LoVo (cell line): ENCODE results near the gene INTU.
"Not testable (repeated sequence)": the region's sequence is repeated elsewhere in the genome, so short reads cannot be mapped to it uniquely, and the experiment has no call there.

Experiments
- DNase-seq: peaks from one replicate; pipeline ENCODE4 v3.0.0-alpha.2; 2016; ENCODE audit warnings: low spot score

Gene INTU

DNA sequence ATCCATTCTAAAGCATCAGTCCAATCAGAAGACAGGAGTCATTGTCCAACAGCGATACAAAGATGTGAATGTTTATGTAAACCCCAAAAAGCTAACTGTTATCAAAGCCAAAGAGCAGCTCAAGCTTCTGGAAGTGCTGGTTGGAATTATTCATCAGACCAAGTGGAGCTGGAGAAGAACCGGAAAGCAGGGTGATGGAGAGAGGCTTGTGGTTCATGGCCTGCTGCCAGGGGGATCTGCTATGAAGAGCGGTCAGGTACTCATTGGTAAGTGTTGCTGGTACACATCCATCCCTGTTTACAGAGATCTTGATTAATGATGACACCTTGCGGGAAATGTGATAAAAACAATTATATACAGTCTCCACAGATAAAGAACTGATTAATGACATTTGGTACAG lies 11.0 kb downstream of the INTU start:
- no peak for DNase-seq

DNA sequence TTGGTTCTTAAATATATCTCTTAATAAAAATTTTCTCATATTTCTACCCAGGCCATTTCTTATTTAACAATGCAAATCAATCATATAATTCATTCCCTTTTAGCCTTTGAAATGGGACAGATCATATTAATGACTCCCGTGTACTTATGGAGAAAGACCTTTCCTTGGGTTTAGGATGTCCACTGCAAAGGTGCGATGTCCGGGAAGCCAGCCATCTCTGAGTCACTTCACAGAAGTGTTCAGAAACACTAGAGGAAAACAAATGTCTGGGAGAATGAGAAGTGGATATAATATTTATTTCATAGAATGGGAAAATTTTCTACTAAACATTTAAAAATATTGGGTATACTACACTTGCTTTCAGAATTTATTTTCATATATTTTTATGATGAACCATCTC lies 15.3 kb downstream of the INTU start:
- DNase-seq = no peak

DNA sequence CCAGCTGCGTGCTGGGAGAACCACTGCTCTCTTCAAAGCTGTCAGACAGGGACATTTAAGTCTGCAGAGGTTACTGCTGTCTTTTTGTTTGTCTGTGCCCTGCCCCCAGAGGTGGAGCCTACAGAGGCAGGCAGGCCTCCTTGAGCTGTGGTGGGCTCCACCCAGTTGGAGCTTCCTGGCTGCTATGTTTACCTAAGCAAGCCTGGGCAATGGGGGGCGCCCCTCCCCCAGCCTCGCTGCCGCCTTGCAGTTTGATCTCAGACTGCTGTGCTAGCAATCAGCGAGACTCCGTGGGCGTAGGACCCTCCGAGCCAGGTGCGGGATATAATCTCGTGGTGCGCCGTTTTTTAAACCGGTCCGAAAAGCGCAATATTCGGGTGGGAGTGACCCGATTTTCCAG lies 22.8 kb downstream of the INTU start:
- not testable (repeated sequence) for DNase-seq

DNA sequence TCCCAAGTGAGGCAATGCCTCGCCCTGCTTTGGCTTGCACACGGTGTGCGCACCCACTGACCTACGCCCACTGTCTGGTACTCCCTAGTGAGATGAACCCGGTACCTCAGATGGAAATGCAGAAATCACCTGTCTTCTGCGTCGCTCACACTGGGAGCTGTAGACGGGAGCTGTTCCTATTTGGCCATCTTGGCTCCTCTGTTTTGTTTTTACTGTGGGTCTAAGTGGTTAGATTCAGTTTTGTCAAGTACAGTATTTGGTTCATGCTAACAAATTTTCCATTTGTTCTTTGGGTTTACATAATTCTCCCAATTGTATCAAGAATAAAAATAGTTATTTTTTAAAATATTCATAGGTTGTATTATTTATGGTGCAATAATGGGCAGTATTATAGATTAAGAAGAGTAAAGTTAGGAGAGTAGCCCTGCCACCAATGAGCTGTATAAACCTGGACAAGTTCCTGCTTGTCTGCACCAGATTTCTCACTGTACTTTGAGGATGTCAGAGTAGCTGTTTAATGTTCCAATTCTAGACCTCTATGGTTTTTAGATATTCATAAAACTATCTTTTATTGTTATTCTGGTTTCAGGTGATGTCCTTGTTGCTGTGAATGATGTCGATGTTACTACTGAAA lies 23.4 kb downstream of the INTU start:
- no peak for DNase-seq

DNA sequence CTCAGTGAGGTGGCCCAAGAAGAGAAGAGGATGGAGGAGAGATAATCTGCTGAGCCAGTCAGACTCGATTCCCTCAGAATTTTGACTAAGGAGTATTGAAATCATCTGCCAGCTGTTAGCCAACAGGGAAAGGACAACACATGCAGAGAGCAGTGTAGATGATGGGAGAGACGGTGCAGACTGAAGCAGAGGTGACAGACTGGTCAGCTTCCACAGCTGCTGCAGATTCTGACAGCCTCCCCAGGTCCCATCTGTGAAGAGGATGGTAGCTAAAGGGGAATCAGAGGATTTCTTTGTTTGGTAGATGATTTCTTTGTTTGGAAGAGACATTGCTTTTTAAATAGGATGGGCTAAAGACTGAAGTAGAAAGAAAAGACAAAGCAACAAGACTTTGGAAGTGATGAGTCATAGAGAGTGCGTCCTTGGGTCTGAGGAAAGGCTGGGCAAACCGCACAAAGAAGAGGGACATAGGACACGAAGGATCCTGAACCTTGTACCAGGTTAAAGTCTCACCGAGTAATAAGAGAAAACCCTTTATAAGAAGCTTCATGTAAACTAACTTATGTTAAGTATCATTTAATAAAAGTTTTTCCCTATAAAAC lies 27.6 kb downstream of the INTU start:
- no peak for DNase-seq

DNA sequence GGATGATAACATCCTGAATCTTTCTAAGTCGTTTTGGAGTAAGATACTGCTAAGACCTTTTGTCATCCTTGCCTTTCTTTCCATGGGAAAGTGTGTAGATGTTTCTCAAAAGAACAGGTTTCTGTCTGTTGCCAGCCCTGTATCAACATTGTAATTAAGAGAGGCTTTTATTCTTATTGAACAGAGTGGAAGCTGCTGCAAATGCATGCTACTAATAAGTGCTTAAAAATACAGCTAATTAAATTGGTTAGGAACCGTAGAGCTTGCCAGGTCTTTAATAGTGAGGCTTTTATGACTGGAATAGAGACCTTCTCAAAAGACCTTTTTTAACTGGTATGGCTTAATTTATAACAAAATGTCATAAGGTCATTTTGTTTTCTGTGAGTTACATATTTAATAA lies 34.4 kb downstream of the INTU start:
- DNase-seq = no peak

DNA sequence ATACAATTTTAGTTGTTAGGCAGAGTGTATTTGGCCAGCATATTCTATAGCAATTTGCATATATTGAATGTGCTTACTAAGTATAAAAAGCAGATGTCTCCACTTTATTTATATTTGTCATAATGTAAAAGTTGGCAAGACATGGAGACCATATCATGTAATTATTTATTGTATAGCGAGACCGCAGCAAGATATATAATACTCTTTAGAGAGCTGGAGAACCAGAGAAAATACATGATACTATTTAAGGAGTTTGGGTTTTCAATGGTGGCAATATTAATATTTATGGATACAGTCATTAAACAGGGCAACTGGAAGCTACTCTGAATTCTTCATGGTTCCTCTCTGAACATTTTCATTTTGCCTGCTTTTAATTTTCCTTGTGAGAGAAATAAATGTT lies 35.0 kb downstream of the INTU start:
- DNase-seq = no peak

DNA sequence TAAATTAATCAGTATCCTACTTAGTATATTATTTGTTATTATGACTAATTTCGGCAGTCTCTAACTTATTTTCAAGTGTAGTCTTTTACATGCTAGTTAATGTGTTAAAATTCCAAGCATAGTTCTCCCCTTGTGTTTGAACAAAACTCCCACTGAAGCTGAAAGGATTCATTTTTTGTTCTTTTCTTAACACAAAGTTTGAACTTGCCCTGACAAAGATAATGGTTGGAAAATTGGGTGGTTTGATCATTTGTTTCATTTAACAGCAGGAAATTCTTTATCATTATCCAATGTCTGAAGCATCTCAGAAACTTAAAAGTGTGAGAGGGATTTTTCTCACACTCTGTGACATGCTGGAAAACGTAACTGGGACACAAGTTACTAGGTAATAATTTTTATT lies 36.0 kb downstream of the INTU start:
- DNase-seq = no peak

DNA sequence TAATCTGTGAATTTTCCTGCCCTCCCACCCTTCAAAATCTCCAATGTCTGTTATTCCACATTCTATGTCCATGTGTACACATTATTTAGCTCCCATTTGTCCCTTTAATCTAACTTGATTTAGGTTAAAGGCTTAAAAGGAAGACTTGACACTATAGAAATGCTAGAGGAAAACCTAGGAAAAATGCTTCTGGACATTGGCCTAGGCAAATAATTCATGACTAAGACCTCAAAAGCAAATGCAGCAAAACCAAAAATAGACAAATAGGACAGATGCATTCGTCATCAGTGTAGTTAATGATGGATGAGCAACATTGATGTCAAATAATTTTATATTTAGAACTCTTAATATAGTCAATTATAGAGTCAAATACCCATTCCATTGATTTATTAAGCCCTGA lies 36.9 kb downstream of the INTU start:
- DNase-seq = no peak

DNA sequence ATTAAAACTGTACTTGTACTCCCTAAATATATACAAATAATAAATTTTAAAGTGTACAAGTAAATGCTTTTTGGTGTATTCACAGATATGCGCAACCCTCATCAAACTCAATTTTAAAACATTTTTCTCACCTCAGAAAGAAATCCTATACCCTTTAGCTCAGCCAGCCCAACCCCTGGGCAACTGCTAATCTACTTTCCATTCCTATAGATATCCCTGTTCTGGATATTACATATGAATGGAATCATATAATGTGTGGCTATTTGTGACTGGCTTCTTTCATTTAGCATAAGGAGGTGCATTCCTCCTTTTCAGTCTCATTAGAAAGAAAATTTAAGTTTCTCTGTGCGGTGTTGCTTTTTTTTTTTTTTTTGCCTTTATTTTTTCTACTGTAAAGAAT lies 39.4 kb downstream of the INTU start:
- no peak for DNase-seq

DNA sequence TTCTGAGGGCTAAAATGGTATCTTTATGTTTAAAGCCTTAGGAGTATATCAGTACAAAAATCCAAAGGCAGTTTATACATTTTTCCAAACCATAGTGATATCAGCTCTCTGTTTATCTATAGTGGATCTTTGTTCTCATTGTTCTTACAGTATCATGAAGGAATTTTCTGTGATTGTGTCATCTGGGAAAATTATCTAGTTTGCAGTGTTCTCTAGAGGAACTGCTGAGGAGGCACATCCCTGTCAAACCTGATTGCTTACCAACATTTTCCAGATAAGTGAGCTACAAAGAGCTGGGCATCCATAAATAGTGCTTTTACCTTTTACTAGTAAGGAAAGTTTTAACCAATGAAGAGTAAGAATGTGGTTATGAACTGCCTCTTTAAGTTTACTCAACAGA lies 52.5 kb downstream of the INTU start:
- DNase-seq = no peak

DNA sequence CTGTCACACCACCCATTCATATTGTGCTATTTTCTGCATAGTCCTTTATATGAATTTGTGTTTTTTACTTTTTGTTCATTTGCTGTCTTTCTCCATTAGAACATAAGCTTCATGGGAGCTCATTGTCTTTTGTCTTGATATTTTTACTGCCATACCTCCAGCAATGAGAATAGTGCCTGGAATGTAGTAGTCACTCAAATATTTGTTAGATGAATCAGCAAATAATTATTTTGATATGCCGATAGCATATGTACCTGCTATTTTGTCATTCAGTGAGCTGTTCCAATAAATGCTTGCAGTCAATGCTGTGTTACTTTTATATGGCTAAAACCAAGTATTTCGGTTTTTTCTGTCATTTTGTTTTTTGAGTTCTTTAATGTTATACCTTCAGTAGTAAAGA lies 53.9 kb downstream of the INTU start:
- peak; percentile 22 for DNase-seq

DNA sequence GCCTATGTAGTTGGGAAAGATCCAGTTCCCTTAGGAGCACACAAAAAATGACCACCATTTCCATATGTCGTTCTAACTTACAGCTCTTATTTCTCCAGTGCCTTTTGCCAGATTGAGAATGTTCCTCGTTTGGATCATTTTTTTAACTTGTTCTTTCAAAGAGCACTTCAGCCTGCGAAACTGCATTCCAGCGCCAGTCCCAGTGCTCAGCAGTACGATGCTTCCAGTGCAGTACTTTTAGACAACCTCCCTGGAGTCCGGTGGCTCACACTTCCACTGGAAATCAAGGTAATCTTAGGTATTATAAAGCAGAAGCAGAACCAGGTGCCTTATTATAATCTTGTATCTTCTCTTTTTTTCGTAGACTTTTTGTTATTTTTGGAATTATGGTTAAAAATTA lies 54.8 kb downstream of the INTU start:
- DNase-seq = no peak

DNA sequence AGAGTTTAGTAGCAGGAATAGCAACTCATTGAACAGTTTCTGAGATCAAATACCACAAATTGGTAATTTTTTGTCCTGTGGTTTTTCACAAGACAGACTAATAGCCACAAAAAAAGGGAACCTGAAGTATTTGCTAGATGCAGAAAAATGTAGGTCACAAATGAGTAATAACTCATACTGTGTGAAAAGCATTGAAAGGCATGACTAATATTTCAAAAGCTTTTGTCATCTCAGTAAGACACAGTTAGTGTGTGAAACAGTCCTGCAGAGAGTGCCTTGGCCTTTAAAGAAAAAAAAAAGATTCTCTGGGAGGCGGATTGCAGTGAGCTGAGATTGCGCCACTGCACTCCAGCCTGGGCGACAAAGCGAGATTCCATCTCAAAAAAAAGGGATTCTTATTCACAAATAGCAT lies 66.0 kb downstream of the INTU start:
- no peak for DNase-seq

DNA sequence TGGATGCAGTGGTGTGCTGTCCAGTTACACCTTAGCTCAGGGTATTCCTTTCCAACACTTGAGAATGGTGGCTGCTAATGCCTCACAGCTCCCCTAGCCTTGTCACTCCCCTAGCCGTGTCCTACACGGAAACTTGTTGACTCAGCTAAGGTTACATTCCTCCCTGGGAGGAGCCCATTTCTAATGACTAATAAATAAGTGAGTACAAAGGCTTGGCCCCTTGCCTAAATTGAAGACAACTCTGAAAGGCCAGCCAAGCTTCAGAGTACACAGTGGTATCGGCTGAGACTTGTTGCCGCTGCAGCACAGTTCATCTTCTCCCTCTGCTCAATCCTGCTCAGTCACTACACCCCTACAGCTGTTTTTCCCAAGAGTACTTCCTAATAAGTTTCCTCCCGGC lies 76.2 kb downstream of the INTU start:
- DNase-seq = peak; percentile 43

DNA sequence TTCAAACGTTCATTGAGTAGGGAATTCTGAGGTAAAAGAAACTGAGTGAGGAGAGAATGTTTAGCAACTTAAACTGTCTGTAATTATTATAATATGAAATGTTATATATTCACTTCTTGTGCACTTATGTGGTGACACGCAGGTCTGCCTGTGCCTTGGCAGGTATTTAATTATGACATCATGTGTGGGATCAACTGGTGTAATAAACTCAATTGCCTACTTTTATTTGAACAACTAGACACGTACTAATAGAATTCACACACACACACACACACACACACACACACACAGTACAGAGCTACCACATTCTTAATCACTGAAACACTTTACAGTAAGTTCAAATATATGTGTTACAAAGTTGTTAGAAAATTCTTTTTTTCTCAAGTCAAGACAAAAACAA lies 76.7 kb downstream of the INTU start:
- no peak for DNase-seq

DNA sequence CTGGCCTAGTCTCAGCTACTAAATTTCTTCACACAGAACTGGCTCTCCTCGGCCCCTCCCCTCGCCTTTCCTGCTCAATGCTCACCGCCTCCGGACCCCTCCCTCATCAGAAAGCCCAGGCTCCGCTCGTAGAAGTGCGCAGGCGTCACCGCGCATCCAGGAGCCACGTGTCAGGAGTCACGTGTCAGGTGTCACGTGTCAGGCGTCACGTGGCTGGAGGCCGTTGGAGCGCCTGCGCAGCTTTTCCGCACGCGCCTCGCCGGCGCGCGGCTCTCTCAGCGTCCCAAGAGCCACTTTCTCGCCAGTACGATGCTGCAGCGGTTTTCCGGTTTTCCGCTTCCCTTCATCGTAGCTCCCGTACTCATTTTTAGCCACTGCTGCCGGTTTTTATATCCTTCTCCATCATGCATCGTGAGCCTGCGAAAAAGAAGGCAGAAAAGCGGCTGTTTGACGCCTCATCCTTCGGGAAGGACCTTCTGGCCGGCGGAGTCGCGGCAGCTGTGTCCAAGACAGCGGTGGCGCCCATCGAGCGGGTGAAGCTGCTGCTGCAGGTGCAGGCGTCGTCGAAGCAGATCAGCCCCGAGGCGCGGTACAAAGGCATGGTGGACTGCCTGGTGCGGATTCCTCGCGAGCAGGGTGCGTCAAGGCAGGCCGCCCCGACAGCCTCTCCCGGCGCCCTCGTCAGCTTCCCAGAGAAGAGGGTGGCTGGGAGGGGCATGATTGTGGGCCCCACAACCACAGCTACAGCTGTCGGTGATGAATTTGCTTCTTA lies 97.6 kb downstream of the INTU start, which contains the start of gene SLC25A31:
TSS of gene SLC25A31 (plus strand) at position 259 of the 772 bp plus-strand sequence. CDS start at position 405, 146 bp downstream.
- no peak for DNase-seq

DNA sequence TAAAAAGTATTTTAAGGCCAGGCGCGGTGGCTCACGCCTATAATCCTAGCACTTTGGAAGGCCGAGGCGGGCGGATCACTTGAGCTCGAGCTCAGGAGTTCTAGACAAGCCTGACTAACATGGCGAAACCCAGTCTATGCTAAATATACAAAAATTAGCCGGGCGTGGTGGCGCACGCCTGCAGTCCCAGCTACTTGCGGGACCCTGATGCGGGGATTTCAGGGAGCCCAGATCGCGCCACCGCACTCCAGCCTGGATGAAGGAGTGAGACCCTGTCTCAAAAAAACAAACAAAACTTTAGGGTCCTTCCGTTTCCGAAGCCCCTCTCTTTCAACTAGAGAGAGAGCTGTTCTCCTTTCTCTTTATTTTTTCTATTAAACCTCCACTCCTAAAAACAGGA lies 98.6 kb downstream of the INTU start:
- DNase-seq = no peak

DNA sequence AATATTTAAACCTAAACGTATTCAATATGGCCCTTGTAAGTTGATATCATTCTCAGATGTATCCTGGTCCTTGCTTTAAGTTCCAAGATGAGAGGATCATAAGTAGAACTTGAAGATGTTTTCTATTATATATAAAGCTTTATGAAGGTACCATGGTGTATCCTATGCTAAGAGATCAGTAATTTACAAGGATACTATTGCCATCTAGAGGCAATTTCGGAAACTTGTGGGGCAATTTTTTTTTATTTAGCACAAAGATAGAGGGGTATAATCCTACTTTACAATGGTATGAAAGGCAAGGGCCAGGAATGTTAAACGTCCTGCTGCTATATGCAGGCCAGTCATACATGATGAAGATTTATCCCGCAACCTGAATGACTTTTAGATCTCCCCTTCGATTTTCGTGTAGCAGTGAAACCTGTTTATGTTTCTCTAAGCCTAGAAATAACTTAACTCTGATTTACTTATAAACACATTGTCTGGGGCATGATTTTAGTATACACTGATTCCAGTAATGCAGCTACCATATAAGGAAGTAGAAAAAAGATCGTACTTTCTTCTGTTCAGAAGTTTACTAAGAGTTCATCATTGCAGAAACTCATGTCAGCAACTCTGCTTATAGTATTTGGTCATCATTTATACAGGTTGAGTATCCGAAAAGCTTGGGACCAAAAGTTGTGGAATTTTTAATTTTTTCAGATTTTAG lies 100.0 kb downstream of the INTU start:
- peak; percentile 52 for DNase-seq

DNA sequence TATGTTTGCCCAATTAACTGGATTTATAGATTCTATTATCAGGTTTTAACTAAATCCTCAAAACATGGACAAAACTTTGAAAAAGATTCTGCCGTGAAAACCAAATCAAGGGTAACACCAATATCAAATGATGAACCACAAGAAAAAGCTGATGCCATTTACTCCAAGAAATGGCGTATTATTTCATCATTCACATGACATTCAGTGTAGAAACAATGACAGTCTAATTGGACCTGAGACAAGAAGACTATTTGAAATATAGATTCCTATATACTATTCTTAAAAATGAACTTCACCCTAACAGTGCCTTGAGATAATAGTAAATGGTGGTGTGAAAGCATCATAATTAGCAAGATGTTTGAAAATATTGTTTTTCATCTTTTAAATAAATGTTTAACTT lies 102.2 kb downstream of the INTU start:
- no peak for DNase-seq

DNA sequence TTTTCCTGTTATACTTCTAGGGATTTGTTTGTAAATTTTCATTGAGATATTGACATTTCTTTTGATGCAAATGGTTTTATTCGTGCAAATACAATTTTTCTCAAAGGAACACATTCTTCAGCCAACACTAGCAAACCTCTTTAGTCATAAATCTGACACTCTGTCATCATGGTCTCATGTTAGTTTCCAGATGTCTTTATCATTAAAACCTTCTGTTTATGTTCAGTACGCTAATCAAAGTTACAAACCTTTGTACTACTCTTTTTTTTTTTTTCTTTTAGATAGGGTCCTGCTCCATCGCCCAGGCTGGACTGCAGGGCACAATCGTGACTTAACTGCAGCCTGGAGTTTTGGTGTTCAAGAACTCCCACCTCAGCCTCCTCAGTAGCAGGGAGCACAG lies 104.5 kb downstream of the INTU start:
- no peak for DNase-seq

DNA sequence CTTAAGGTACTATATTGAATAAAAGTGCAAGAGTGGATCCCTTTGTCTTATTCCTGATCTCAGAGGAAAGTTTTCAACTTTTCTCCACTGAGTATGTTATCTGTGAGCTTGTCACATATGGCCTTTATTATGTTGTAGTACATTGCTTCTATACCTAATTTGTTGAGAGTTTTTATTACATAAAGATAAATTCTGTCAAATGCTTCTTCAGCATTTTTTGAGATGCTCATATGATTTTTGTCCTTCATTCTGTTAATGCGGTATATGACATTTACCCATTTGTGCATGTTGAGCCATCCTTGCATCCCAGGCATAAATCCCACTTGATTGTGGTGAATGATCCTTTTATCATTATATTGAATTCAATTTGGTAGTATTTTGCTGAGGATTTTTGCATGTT lies 108.5 kb downstream of the INTU start:
- DNase-seq = no peak

DNA sequence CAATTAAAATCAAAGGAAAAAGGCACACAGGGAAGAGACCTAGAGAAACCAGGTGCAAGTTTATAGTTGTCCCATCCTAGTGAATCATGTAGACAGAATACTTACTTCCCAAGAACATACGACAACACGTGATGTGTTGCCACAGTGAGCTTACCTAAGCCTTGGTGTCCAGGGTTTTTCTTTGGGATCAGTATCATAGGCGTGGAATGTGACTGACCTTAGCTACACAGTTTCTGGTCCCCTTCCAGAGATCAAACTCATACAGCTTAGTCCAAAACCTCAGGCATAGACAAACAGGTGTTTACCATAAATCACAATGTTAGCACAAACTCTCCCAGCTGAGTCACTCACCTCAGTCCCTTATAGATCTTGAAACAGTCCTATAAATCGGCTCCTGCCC lies 115.1 kb downstream of the INTU start:
- DNase-seq = no peak
